A673 (cell line): Measurements from ENCODE around the gene ESRRB. TPM values are rescaled to one million over a fixed set of nuclear protein-coding genes. Genes with fewer than 3 reads are reported as not detected.
"Not testable (repeated sequence)": the region's sequence is repeated elsewhere in the genome, so short reads cannot be mapped to it uniquely, and the experiment has no call there.

ENCODE experiments used
- BruUV-seq: library from RNA; stranded (reverse); fragments of 400-500 nt; replicated peaks from 2 replicates; lab custom pipeline; 2021; lab: Mats Ljungman, UMichigan
- CTCF ChIA-PET: fragments of 300-600 bp; sonication (Branson Sonifier 250); formaldehyde crosslinking; loops from one replicate; lab custom pipeline; 2022; ENCODE audit warnings: antibody characterized with exemption; lab: Charles Lee
- POLR2A ChIA-PET: fragments of 300-600 bp; sonication (Branson Sonifier 250); formaldehyde crosslinking; loops from one replicate; lab custom pipeline; 2022; ENCODE audit warnings: antibody characterized with exemption; ENCODE audit not compliant: low non-redundant PET; lab: Charles Lee
- DNase-seq: peaks from one replicate; pipeline ENCODE4 v3.0.0-alpha.2; 2015; ENCODE audit warnings: low spot score
- H3K27ac ChIP-seq: fragments of 200-600 bp; sonication (generic); 2 replicates; pipeline ENCODE4 v1.5.1; 2016; ENCODE audit warnings: mixed run types, low read depth, mild to moderate bottlenecking, mixed read lengths, antibody characterized with exemption, low read length; ENCODE audit not compliant: poor library complexity, severe bottlenecking
- H3K27me3 ChIP-seq: fragments of 200-600 bp; sonication (generic); replicated peaks from 2 replicates; pipeline ENCODE4 v1.6.1; 2017; ENCODE audit warnings: mixed run types, low read depth, mild to moderate bottlenecking, mixed read lengths, antibody characterized with exemption, low read length; ENCODE audit not compliant: insufficient read depth, poor library complexity
- H3K36me3 ChIP-seq: fragments of 200-600 bp; sonication (generic); 2 replicates; pipeline ENCODE4 v1.6.1; 2016; ENCODE audit warnings: mixed run types, mild to moderate bottlenecking, mixed read lengths, antibody characterized with exemption, low read length; ENCODE audit not compliant: insufficient read depth, poor library complexity, severe bottlenecking
- H3K4me1 ChIP-seq: fragments of 200-600 bp; sonication (generic); 2 replicates; pipeline ENCODE4 v1.6.1; 2017; ENCODE audit warnings: mixed run types, mild to moderate bottlenecking, mixed read lengths, antibody characterized with exemption, low read length; ENCODE audit not compliant: insufficient read depth, poor library complexity, severe bottlenecking
- H3K4me3 ChIP-seq: fragments of 200-600 bp; sonication (generic); 2 replicates; pipeline ENCODE4 v1.5.1; 2016; ENCODE audit warnings: low read depth, mixed run types, mild to moderate bottlenecking, mixed read lengths, low read length; ENCODE audit not compliant: poor library complexity, severe bottlenecking
- H3K9me3 ChIP-seq: fragments of 200-600 bp; sonication (generic); 2 replicates; pipeline ENCODE4 v1.6.1; 2016; ENCODE audit warnings: mixed run types, low read depth, mild to moderate bottlenecking, mixed read lengths, antibody characterized with exemption, low read length; ENCODE audit not compliant: poor library complexity, severe bottlenecking
- CTCF ChIP-seq: fragments of 300-800, 200-600 bp; sonication (generic); conservative IDR thresholded peaks from 2 replicates; pipeline ENCODE4 v1.5.1; 2017; ENCODE audit warnings: low read depth, mild to moderate bottlenecking, antibody characterized with exemption, low read length, moderate library complexity, mixed read lengths
- EZH2 ChIP-seq: fragments of 200-600 bp; sonication (generic); IDR thresholded peaks from 2 replicates; pipeline ENCODE4 v1.6.1; 2017; ENCODE audit warnings: borderline replicate concordance, low read depth, mild to moderate bottlenecking, mixed read lengths, antibody characterized with exemption, low read length; ENCODE audit not compliant: poor library complexity, severe bottlenecking
- intact Hi-C: fragments of 100-400 bp; cut with micrococcal nuclease; formaldehyde crosslinking; loops from one replicate; pipeline ENCODE4 v1.10.0; 2022; ENCODE audit not compliant: unreplicated experiment
- total RNA-seq: library from RNA; stranded (reverse); gene quantifications from 2 replicates; pipeline ENCODE4 v1.2.3, GENCODE V29; 2021

The ESRRB gene
- total RNA-seq, 1 experiment from 2014 or later, result 0.47 TPM

- Histone ChIP-seq H3K4me3 (no peak overlapping the region), H3K4me1 (peaks cover 4% of the 10 kb centered on the region), H3K36me3 (no peaks in the 10 kb centered on the region), H3K27ac (peak overlapping the region; percentile 18), H3K27me3 (no peaks in the 10 kb centered on the region), H3K9me3 (no peaks in the 10 kb centered on the region)
- POLR2A ChIA-PET, result no interaction called here
- DNase-seq, result no peak
- TF ChIP-seq CTCF, result no peak
- no peak for TF ChIP-seq EZH2
- CTCF ChIA-PET, result interaction anchor here (0.6 kb wide), 1 partner anchor 43 kb away, joined by 5 read pairs; no protein-coding TSS in a partner anchor
- no TSS peak for BruUV-seq
- intact Hi-C loops, result no loop called here
Measured at GRCh38 chr14:76531821-76532318, 155.9 kb downstream of the ESRRB start.

GRCh38 chr14:76536636-76537035 lies 160.7 kb downstream of the ESRRB start:
- H3K4me3 ChIP-seq, H3K36me3 ChIP-seq, H3K27me3 ChIP-seq, H3K9me3 ChIP-seq, BruUV-seq, POLR2A ChIA-PET, DNase-seq, H3K27ac ChIP-seq, intact Hi-C loops, CTCF ChIA-PET: not testable (repeated sequence)
- peaks cover 26% of the 10 kb centered on the region for H3K4me1 ChIP-seq

GRCh38 chr14:76537906-76538647 lies 162.1 kb downstream of the ESRRB start:
- intact Hi-C loops, result no loop called here
- Histone ChIP-seq H3K4me1 (peaks cover 33% of the 10 kb centered on the region), H3K36me3 (no peaks in the 10 kb centered on the region), H3K27me3 (no peaks in the 10 kb centered on the region), H3K4me3 (peak overlapping the region; percentile 4), H3K27ac (peak overlapping the region; percentile 52), H3K9me3 (no peaks in the 10 kb centered on the region)
- no peak for TF ChIP-seq CTCF
- TF ChIP-seq EZH2, result no peak
- DNase-seq, result peak; percentile 61
- BruUV-seq, result no TSS peak
- CTCF ChIA-PET, result interaction anchor here (0.7 kb wide), 1 partner anchor 129 kb away, joined by 3 read pairs; no protein-coding TSS in a partner anchor
- POLR2A ChIA-PET, result interaction anchor here (0.5 to 0.6 kb wide), 2 partner anchors 52 to 107 kb away, joined by 3 to 5 read pairs; no protein-coding TSS in a partner anchor

GRCh38 chr14:76538648-76539008 lies 162.7 kb downstream of the ESRRB start:
- H3K27me3 ChIP-seq, result no peaks in the 10 kb centered on the region
- no peaks in the 10 kb centered on the region for H3K36me3 ChIP-seq
- no TSS peak for BruUV-seq
- POLR2A ChIA-PET, result no interaction called here
- intact Hi-C loops, result no loop called here
- H3K4me3 ChIP-seq, result peak overlapping the region; percentile 4
- H3K27ac ChIP-seq, result peak overlapping the region; percentile 52
- peaks cover 37% of the 10 kb centered on the region for H3K4me1 ChIP-seq
- H3K9me3 ChIP-seq, result no peaks in the 10 kb centered on the region
- CTCF ChIA-PET, result interaction anchor here (0.7 kb wide), 1 partner anchor 128 kb away, joined by 3 read pairs; no protein-coding TSS in a partner anchor
- DNase-seq, result no peak
- no peak for TF ChIP-seq EZH2
- no peak for TF ChIP-seq CTCF
